GM21423 (cell line): ENCODE measurements around the gene ANO2.
"Not testable (repeated sequence)": the region's sequence is repeated elsewhere in the genome, so short reads cannot be mapped to it uniquely, and the experiment has no call there.

Experiments used
- ATAC-seq: cut with Tn5 transposase; IDR thresholded peaks from one replicate; pipeline ENCODE4 v1.9.1; 2021; ENCODE audit warnings: mild to moderate bottlenecking, moderate library complexity; ENCODE audit not compliant: unreplicated experiment

The ANO2 gene

GRCh38 chr12:5840944-5841343, 104.1 kb downstream of the ANO2 start:
- ATAC-seq: no peak

- ATAC-seq: no peak
Observed at GRCh38 chr12:5830111-5830510, 114.9 kb downstream of the ANO2 start.

GRCh38 chr12:5827591-5827990, 117.5 kb downstream of the ANO2 start:
- no peak for ATAC-seq

GRCh38 chr12:5825761-5826160, 119.3 kb downstream of the ANO2 start:
- not testable (repeated sequence) for ATAC-seq

GRCh38 chr12:5818877-5819276, 126.2 kb downstream of the ANO2 start:
- not testable (repeated sequence) for ATAC-seq

GRCh38 chr12:5817246-5817645, 127.8 kb downstream of the ANO2 start:
- no peak for ATAC-seq

GRCh38 chr12:5809586-5809985, 135.5 kb downstream of the ANO2 start:
- ATAC-seq: no peak

- no peak for ATAC-seq
Observed at GRCh38 chr12:5808981-5809380, 136.1 kb downstream of the ANO2 start.

- ATAC-seq: no peak
Observed at GRCh38 chr12:5807514-5808219, 137.4 kb downstream of the ANO2 start.

- ATAC-seq: no peak
Observed at GRCh38 chr12:5807090-5807414, 138.0 kb downstream of the ANO2 start.

GRCh38 chr12:5806371-5807089, 138.5 kb downstream of the ANO2 start:
- no peak for ATAC-seq

GRCh38 chr12:5803532-5803931, 141.5 kb downstream of the ANO2 start:
- ATAC-seq: no peak

GRCh38 chr12:5798242-5799015, 146.6 kb downstream of the ANO2 start:
- ATAC-seq: no peak

GRCh38 chr12:5797661-5798060, 147.4 kb downstream of the ANO2 start:
- no peak for ATAC-seq

GRCh38 chr12:5796959-5797225, 148.2 kb downstream of the ANO2 start:
- ATAC-seq: no peak

GRCh38 chr12:5796171-5796958, 148.7 kb downstream of the ANO2 start:
- ATAC-seq: no peak

GRCh38 chr12:5794156-5794555, 150.9 kb downstream of the ANO2 start:
- ATAC-seq: no peak

- no peak for ATAC-seq
Observed at GRCh38 chr12:5792343-5792742, 152.7 kb downstream of the ANO2 start.

GRCh38 chr12:5789469-5789968, 155.5 kb downstream of the ANO2 start:
- no peak for ATAC-seq

- no peak for ATAC-seq
Observed at GRCh38 chr12:5787828-5788227, 157.2 kb downstream of the ANO2 start.

- ATAC-seq: no peak
Observed at GRCh38 chr12:5785601-5786000, 159.5 kb downstream of the ANO2 start.
